ENCODE data around the gene DENND5A. TPM values are rescaled to one million over a fixed set of nuclear protein-coding genes. Genes with fewer than 3 reads are reported as not detected.

The DENND5A gene
- total and polyA plus RNA-seq, 4 donors, result 7.9 to 45.8 (median 18.2) TPM

DNA sequence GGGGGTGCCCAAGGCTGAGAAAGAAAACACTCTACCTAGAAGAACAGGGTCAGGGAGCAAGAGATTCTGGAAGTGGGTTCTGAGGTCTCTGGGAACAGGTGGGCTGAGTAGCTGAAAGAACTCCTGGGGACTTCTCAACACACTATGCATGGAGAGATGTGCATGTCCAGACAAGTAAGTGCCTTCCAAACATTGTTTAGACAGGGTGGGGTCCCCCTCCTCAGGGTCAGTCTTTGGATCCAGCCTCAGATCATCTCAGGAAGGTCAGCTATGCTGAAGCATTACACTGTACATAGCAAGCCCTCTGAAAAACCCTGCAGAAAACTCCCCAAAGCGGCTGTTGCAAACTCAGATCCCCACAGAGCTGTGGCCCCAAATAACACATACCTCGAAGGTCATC is 119.9 kb downstream of the DENND5A start (continued):
- no peak for TF ChIP-seq YY1 (IDR thresholded peaks at IDR 0.05)

DNA sequence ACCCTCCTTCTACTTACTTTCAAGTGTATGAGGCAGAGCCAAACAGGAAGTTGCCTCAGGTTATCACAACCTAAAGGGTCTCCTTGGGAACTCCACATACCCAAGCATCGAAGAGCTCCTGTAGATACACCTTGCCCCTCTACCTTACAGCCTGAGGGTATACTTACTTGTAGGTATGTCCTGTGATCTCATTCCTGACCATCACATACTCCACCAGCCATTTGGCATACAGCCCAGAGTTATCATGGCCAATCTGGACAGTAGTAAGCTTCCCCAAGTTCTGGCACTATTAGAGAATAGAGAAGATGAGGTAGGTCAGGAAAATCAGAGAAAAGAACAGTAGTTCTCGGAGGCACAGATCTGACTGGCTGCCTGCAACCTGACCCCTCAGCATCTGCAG is 120.3 kb downstream of the DENND5A start:
- H3K36me3 ChIP-seq (ENCODE audit: control insufficient read depth in 4 of 4, insufficient read depth in 3 of 4, low read depth in 1 of 4, low read length in 3 of 4), result peaks cover 6 to 79% (median 58%) of the 10 kb centered on the region in 4 donors
- H3K4me3 ChIP-seq (ENCODE audit: low read depth in 1 of 3, low read length in 3 of 3), result no peak overlapping the region
- no peaks in the 10 kb centered on the region for H3K27me3 ChIP-seq (ENCODE audit: control insufficient read depth in 4 of 4, insufficient read depth in 4 of 4, low read length in 3 of 4)
- no peak overlapping the region for H3K27ac ChIP-seq (ENCODE audit: low read depth in 1 of 2, low read length in 2 of 2)
- no peaks in the 10 kb centered on the region for H3K9me3 ChIP-seq (ENCODE audit: control insufficient read depth in 4 of 4, low read length in 3 of 4)
- no peak for TF ChIP-seq RAD21 (IDR thresholded peaks at IDR 0.05)
- no peak for TF ChIP-seq YY1 (IDR thresholded peaks at IDR 0.05)
- no peak for TF ChIP-seq GABPA (IDR thresholded peaks at IDR 0.05 in 1 of 2, conservative IDR thresholded peaks at IDR 0.05 in 1 of 2)
- TF ChIP-seq, protein P1, sequence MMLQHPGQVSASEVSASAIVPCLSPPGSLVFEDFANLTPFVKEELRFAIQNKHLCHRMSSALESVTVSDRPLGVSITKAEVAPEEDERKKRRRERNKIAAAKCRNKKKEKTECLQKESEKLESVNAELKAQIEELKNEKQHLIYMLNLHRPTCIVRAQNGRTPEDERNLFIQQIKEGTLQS (IDR thresholded peaks at IDR 0.05), result no peak
- no peak for TF ChIP-seq SP1 (IDR thresholded peaks at IDR 0.05)
- TF ChIP-seq, protein P2, sequence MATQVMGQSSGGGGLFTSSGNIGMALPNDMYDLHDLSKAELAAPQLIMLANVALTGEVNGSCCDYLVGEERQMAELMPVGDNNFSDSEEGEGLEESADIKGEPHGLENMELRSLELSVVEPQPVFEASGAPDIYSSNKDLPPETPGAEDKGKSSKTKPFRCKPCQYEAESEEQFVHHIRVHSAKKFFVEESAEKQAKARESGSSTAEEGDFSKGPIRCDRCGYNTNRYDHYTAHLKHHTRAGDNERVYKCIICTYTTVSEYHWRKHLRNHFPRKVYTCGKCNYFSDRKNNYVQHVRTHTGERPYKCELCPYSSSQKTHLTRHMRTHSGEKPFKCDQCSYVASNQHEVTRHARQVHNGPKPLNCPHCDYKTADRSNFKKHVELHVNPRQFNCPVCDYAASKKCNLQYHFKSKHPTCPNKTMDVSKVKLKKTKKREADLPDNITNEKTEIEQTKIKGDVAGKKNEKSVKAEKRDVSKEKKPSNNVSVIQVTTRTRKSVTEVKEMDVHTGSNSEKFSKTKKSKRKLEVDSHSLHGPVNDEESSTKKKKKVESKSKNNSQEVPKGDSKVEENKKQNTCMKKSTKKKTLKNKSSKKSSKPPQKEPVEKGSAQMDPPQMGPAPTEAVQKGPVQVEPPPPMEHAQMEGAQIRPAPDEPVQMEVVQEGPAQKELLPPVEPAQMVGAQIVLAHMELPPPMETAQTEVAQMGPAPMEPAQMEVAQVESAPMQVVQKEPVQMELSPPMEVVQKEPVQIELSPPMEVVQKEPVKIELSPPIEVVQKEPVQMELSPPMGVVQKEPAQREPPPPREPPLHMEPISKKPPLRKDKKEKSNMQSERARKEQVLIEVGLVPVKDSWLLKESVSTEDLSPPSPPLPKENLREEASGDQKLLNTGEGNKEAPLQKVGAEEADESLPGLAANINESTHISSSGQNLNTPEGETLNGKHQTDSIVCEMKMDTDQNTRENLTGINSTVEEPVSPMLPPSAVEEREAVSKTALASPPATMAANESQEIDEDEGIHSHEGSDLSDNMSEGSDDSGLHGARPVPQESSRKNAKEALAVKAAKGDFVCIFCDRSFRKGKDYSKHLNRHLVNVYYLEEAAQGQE (IDR thresholded peaks at IDR 0.05), result no peak
- TF ChIP-seq, protein P3, sequence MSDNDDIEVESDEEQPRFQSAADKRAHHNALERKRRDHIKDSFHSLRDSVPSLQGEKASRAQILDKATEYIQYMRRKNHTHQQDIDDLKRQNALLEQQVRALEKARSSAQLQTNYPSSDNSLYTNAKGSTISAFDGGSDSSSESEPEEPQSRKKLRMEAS (IDR thresholded peaks at IDR 0.05), result no peak
- no peak for TF ChIP-seq JUND (IDR thresholded peaks at IDR 0.05)
- no peak for TF ChIP-seq TAF1 (conservative IDR thresholded peaks at IDR 0.05)
- TF ChIP-seq FOXA1 (IDR thresholded peaks at IDR 0.05), result no peak
- TF ChIP-seq RXRA (IDR thresholded peaks at IDR 0.05), result no peak
- TF ChIP-seq EGR1 (IDR thresholded peaks at IDR 0.05; ENCODE audit: low read depth in 2 of 2), result no peak
- no peak for TF ChIP-seq HNF4A (conservative IDR thresholded peaks at IDR 0.05)
- no peak for TF ChIP-seq HNF4G (IDR thresholded peaks at IDR 0.05)
- TF ChIP-seq NR2F2 (IDR thresholded peaks at IDR 0.05), result no peak
- TF ChIP-seq, protein P4, sequence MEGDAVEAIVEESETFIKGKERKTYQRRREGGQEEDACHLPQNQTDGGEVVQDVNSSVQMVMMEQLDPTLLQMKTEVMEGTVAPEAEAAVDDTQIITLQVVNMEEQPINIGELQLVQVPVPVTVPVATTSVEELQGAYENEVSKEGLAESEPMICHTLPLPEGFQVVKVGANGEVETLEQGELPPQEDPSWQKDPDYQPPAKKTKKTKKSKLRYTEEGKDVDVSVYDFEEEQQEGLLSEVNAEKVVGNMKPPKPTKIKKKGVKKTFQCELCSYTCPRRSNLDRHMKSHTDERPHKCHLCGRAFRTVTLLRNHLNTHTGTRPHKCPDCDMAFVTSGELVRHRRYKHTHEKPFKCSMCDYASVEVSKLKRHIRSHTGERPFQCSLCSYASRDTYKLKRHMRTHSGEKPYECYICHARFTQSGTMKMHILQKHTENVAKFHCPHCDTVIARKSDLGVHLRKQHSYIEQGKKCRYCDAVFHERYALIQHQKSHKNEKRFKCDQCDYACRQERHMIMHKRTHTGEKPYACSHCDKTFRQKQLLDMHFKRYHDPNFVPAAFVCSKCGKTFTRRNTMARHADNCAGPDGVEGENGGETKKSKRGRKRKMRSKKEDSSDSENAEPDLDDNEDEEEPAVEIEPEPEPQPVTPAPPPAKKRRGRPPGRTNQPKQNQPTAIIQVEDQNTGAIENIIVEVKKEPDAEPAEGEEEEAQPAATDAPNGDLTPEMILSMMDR (IDR thresholded peaks at IDR 0.05; ENCODE audit: low read depth, low read length, missing input control), result no peak
- TF ChIP-seq, protein P5, sequence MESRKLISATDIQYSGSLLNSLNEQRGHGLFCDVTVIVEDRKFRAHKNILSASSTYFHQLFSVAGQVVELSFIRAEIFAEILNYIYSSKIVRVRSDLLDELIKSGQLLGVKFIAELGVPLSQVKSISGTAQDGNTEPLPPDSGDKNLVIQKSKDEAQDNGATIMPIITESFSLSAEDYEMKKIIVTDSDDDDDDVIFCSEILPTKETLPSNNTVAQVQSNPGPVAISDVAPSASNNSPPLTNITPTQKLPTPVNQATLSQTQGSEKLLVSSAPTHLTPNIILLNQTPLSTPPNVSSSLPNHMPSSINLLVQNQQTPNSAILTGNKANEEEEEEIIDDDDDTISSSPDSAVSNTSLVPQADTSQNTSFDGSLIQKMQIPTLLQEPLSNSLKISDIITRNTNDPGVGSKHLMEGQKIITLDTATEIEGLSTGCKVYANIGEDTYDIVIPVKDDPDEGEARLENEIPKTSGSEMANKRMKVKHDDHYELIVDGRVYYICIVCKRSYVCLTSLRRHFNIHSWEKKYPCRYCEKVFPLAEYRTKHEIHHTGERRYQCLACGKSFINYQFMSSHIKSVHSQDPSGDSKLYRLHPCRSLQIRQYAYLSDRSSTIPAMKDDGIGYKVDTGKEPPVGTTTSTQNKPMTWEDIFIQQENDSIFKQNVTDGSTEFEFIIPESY (IDR thresholded peaks at IDR 0.05), result no peak
- TF ChIP-seq FOXA2 (IDR thresholded peaks at IDR 0.05), result no peak
- no peak overlapping the region for H3K9ac ChIP-seq (ENCODE audit: low read depth in 1 of 2, low read length in 2 of 2)
- DNase-seq (ENCODE audit: low spot score), result no peak
- peaks cover 0 to 9% (median 7%) of the 10 kb centered on the region in 4 donors for H3K4me1 ChIP-seq (ENCODE audit: control insufficient read depth in 4 of 4, insufficient read depth in 4 of 4, low read length in 3 of 4)
- 96% methylated on average over 2 of the region's 2 CpGs for WGBS

Data from liver (tissue), 9 donors.